Ureter (tissue), 1 donor: ENCODE data around the gene FREY1. TPM values are rescaled to one million over a fixed set of nuclear protein-coding genes. Genes with fewer than 3 reads are reported as not detected.

Experiments used
- DNase-seq: peaks from one replicate; pipeline ENCODE4 v3.0.0-alpha.2; 2020; ENCODE audit warnings: low spot score
- total RNA-seq: library from RNA; stranded (reverse); gene quantifications from one replicate; pipeline ENCODE4 v1.2.4, GENCODE V29; 2023
- donor health status: DM: yes; HTN: yes; CAD: no.

FREY1 gene
- total RNA-seq, 1 donor from 2014 or later = 0.70 TPM

- DNase-seq = peak; percentile 39
These were observed 21.6 kb upstream of the FREY1 start for GRCh38 chr11:45928535-45929215.

DNA sequence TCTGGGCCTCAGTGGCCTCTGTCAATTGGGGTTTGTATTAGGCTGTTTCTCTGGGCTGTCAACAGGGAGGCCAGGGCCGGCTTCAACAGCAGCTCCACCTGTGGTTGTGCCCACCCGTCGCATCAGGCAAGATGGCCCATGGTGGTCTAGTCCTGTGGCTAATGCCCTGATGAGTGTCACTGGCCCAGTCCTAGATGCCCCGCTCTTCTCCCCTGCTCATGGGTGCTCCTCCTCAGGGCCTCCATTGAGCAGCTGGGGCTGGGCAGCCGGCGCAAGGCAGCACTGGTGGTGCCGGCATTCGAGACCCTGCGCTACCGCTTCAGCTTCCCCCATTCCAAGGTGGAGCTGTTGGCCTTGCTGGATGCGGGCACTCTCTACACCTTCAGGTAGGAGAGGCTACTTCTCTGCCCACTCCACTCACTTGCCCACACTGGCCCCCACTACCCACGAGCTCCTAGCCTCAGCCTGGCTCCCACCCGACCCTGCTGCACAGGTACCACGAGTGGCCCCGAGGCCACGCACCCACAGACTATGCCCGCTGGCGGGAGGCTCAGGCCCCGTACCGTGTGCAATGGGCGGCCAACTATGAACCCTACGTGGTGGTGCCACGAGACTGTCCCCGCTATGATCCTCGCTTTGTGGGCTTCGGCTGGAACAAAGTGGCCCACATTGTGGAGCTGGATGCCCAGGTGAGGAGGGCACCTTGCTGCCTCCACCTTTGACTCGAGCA, 20.8 kb upstream of the FREY1 start:
- peak; percentile 36 for DNase-seq

DNA sequence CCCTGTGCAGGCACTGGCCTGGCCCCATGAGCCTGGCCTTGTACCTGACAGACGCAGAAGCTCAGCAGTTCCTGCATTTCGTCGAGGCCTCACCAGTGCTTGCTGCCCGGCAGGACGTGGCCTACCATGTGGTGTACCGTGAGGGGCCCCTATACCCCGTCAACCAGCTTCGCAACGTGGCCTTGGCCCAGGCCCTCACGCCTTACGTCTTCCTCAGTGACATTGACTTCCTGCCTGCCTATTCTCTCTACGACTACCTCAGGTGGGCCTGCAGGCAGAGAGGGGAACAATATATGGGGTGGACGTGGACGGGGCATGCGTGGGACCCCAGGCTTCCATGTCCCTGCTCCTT, 20.2 kb upstream of the FREY1 start:
- DNase-seq = peak; percentile 29

DNA sequence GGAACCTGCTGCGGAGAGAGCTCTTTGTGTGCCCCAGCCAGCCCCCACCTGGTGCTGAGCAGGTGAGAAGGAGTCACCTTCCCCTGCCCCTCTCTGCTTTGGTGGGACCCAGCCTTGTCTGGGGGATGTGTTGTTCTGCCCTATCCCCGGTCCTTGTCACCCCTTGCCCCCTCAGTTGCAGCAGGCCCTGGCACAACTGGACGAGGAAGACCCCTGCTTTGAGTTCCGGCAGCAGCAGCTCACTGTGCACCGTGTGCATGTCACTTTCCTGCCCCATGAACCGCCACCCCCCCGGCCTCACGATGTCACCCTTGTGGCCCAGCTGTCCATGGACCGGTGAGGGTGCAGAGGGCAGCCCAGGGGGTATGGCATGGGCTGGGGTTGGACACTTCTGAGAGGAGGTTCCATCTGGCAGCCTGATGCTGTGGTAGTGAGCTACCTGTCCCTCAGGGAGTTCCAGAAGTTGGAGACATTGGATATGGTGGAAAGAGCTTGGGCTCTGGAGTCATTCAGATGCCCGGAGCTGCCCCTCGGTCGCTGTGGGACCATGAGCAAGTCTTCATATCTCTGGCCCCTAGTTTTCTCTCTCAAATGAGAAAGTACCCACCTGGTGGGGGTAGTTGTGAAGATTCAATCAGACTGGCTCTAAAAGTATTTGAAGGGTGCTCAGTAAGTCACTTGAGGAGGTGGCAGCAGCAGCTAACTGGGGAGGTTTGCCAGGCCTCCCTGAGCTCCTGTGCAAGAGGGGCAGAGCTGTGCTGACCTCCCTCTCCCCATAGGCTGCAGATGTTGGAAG, 19.7 kb upstream of the FREY1 start:
- peak; percentile 37 for DNase-seq

GRCh38 chr11:45926001-45926401, 18.9 kb upstream of the FREY1 start:
- DNase-seq = peak; percentile 36

- DNase-seq = no peak
These were observed 18.5 kb upstream of the FREY1 start for GRCh38 chr11:45925550-45925949.

DNA sequence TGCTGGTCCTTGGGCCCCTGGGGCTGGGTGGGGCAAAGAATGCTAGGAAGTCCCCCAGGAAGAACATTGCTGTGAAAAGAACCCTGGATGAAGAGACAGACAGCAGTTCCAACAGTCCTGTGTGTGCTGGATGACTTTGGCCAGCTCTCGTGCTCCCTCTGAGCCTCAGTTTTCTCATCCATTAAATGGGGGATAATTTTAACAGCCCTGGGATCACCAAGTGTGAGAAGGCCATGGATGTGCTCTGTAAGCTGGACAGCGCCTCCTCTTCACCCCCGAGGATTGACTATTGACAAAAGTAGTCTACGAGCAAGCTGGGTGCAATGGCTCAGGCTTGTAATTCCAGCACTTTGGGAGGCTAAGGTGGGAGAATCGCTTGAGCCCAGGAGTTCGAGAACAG, 17.9 kb upstream of the FREY1 start:
- DNase-seq = no peak

DNA sequence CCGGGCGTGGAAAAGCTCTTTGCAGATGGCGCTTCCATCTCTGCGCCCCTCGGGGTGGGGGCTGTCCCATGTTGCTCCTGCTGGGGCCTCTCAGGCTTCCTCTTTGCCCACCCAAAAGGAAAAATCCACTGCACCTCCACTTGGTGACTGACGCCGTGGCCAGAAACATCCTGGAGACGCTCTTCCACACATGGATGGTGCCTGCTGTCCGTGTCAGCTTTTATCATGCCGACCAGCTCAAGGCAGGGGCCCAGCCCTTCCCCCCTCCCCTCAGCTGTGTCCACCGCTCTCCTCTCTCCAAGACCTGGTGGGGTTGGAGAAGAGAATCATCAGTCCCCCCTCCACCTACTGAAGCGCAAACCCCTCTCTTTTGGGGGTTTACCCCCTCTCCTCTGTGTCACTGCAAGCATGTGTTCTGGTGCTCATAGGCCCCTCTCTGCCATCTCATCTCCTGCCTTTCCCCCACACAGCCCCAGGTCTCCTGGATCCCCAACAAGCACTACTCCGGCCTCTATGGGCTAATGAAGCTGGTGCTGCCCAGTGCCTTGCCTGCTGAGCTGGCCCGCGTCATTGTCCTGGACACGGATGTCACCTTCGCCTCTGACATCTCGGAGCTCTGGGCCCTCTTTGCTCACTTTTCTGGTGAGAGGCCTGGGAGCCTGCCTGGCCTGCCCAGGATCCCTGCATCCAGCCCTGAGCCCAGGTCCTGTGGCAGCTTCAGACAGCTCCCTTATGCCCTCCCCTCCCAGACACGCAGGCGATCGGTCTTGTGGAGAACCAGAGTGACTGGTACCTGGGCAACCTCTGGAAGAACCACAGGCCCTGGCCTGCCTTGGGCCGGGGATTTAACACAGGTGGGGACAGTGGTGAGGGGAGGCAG, 17.2 kb upstream of the FREY1 start:
- peak; percentile 45 for DNase-seq

- no peak for DNase-seq
These were observed 15.5 kb upstream of the FREY1 start, which contains the start of gene LARGE2 for GRCh38 chr11:45922425-45923082. LARGE2 (plus strand) TSS chr11:45922656; CDS start chr11:45922883, 227 bp downstream.

DNA sequence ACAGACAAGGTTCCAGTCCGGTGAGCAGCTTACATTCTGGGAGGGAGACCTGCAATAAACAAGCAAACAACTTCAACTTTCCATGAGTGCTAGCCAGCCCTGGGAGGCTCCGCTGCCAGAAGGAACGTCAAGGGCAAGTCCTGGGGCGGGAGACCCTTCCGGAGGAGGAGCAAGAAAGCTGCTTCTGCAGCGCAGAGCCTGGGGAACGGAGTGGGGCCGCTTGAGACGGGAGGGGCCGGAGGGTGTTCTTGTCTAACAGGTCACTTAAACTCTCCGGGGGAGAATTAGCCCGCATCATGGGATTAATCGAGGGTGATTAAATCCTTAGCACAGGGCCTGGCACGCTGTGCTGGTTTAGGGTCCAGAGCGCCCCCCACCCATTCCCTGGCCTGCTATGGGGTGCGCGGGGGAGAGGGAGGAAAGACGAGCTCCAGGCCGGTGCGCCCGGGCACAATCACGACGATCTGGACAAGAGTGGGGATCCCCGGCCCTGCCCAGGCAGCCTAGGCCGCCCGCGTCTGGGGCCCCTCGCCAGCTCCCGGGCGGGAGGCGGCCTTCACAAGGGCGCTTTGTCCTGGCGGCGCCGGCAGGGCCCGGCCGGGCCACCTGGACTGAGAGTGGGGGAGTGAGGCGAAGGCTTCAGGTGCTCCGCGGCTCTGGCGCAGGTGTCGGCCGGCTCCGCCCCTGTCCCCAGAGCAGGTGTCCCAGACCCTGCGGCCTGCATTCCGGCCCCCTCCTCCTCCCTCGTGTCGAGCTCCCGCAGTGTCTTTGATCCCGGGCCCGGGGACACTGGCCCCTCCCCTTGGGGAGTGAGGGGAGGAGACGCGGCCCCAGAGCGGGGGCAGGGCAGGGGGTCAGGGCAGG, 14.7 kb upstream of the FREY1 start:
- no peak for DNase-seq

- DNase-seq = no peak
These were observed 13.7 kb upstream of the FREY1 start for GRCh38 chr11:45920531-45921477.

DNA sequence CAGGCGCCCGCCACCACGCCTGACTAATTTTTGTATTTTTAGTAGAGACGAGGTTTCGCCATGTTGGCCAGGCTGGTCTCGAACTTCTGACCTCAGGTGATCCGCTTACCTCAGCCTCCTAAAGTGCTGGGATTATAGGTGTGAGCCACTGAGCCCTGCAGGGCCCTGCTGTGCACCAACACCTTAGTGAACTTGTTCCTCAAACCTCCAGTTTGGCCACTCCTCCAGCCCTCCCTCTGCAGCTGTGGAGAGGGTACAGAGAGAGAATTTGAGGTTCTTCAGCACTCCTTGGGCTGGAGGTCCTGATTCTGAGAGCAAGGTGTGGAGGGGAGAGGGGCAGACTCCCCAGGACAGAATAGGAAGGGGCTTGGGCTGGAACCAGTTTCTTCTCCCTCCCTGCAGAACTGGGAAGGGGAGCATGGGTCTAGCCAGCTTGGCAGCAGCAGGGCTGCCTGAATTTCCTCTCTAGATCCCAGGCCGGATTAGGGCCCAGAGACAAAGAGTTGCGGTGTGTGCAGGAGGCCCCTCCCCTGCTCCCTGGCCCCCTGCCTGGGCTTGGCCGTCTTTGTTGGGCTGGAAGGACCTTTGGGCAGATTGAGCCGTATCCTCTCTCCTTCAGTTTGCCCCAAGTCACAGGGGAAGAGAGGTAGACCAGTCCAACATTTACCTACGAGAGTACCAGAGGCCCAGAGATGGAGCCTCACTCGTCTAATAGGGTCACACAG, 12.9 kb upstream of the FREY1 start:
- DNase-seq = no peak

DNA sequence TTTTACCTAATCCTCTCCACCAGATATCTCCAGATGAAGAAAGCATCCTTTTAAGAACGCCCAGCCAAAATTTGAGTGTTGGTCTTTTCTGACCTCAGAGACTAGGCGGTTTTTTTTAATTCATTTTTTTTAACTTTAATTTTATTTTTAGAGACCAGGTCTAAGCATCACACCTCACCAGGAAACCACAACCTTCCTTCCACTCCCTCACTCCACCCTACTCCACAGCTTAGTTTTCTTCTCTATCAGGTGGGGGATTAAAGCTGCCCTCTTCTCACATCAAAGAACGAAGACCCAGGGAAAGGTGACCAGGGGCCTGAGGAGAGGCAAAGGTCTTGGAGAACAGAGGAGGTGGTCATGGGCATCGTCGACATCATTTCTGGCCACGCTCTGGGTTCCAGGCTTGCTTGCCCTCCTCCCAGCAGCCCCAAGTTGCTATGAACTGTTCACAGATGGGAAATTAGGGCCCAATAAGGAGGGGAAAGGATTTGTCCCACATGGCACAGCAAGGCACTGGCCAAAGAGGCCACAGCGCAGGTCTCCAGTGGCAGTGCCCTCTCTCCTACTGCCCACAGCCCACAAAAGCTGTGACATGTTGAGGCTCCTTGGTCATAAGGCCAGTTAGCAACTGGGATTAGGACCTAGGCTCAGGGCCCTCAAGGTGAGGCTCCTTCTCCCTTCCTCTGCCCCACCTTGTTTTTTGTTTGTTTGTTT, 12.0 kb upstream of the FREY1 start:
- no peak for DNase-seq

DNA sequence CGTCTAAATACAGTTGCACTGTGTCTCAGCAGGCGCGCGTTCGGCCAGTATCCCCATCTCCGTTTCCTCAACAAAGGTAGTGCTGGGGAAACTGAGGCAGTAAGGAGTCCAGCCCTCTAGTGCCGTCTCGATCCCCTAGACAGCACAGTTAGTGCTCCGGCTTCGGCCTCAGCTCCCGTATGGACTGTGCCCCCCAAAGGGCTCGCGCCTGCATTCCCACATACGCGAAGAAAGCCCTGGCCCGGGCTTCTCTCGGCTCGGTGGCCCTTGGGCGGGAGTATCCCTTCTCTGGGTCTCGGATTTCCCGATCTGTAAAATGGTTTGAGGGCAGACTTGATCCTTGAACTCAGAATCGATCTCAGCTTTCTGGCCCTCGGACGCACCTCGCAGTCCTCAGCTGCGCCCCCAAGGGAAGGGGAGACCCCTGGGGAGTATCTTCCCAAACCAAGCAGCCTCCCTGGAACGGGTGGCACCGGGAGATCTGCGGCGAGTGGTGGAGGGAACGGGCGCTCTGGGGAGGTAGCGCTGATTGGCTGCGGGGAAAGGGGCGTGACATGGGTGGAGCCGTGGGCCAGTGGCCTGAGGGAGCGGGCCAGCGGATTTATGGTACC, 11.4 kb upstream of the FREY1 start:
- DNase-seq = peak; percentile 84

DNA sequence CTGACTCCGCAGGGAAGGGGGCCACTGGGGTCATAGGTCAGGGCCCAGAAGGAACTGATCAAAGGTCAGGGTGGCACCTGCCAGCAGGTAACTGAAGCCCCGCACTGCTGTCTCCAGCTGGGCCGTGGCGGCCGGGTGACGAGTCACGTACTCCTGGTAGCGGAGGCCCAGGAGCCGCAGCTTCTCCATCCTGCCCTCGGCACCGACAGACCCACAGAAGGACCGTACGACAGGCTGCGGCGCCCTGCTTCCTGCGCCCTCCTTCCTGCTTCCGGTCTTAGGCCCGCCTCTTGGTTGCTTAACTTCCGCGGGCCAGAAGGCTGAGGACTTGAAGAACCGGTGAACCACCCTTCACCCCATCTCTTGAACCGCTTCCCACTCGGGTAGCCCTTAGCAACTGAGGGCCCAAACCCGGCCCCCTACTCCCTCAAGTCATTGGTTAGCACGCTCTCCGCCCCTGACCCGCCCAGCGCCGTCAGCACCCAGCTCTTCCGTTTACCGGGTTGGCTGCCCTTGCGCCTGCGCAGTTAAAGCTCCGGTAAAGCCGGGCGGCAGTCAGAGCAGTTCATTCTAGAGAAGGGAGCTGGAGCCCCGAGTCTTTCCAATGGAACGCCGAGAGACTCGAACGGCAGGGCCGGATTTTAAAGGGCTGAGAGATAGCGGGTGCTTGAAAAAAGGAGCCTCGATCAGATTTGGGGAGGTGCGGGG, 10.7 kb upstream of the FREY1 start, which contains the start of gene PEX16:
TSS of gene PEX16 (minus strand) at position 255 of the 708 bp plus-strand sequence. CDS start at position 189, 66 bp downstream.
- peak; percentile 98 for DNase-seq

DNA sequence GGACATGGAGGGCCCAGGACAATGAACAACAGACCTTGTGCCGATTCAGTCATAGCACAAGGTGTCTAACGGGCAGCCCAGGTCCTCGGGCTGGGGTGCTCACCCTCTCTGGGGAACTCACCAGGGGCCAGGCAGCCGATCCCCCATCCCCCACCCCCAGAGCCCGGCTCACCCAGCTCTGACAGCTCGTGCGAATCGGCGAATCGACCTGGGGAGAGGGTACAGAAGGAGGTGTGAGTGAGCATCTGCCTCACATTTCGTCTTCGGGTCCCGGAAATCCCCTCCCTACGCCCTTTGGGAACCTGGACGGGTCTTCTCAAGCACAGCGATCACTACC, 10.2 kb upstream of the FREY1 start:
- no peak for DNase-seq
